MM.1S (cell line): ENCODE results near the gene BLOC1S3.

Source experiments
- DNase-seq: peaks from one replicate; pipeline ENCODE4 v3.0.0-alpha.2; 2015
- H2AFZ ChIP-seq: fragments of 300-600 bp; sonication (generic); 2 replicates; pipeline ENCODE4 v1.6.0; 2016; ENCODE audit warnings: antibody characterized with exemption, low read length
- H3F3A ChIP-seq: fragments of 300-600 bp; sonication (generic); 2 replicates; pipeline ENCODE4 v1.6.1; 2016; ENCODE audit warnings: mild to moderate bottlenecking, antibody characterized with exemption, low read length, moderate library complexity, mixed read lengths; ENCODE audit not compliant: insufficient read depth
- H3K27ac ChIP-seq: fragments of 300-600 bp; sonication (generic); 2 replicates; pipeline ENCODE4 v1.5.1; 2016; ENCODE audit warnings: mild to moderate bottlenecking, low read length
- H3K27me3 ChIP-seq: fragments of 300-600 bp; sonication (generic); replicated peaks from 2 replicates; pipeline ENCODE4 v1.6.0; 2016; ENCODE audit warnings: low read length; ENCODE audit not compliant: insufficient read depth
- H3K36me3 ChIP-seq: fragments of 300-600 bp; sonication (generic); replicated peaks from 2 replicates; pipeline ENCODE4 v1.6.1; 2016; ENCODE audit warnings: mild to moderate bottlenecking, low read length, mixed read lengths; ENCODE audit not compliant: insufficient read depth
- H3K4me1 ChIP-seq: fragments of 300-600 bp; sonication (generic); 2 replicates; pipeline ENCODE4 v1.6.1; 2016; ENCODE audit warnings: low read length, mixed read lengths
- H3K4me2 ChIP-seq: fragments of 300-600 bp; sonication (generic); 2 replicates; pipeline ENCODE4 v1.6.0; 2016; ENCODE audit warnings: low read depth, low read length
- H3K4me3 ChIP-seq: fragments of 300-600 bp; sonication (generic); 2 replicates; pipeline ENCODE4 v1.5.1; 2016; ENCODE audit warnings: low read length, mixed read lengths
- H3K79me2 ChIP-seq: fragments of 300-600 bp; sonication (generic); 2 replicates; pipeline ENCODE4 v1.6.1; 2016; ENCODE audit warnings: mixed run types, low read length, mixed read lengths
- H3K9ac ChIP-seq: fragments of 300-600 bp; sonication (generic); 2 replicates; pipeline ENCODE4 v1.6.1; 2016; ENCODE audit warnings: low read length, mixed read lengths
- H3K9me2 ChIP-seq: fragments of 300-600 bp; sonication (generic); replicated peaks from 2 replicates; pipeline ENCODE4 v1.6.1; 2016; ENCODE audit warnings: mild to moderate bottlenecking, low read length, mixed read lengths; ENCODE audit not compliant: insufficient read depth
- H3K9me3 ChIP-seq: fragments of 300-600 bp; sonication (generic); replicated peaks from 2 replicates; pipeline ENCODE4 v1.6.1; 2016; ENCODE audit warnings: mild to moderate bottlenecking, low read length, mixed read lengths; ENCODE audit not compliant: insufficient read depth
- H4K20me1 ChIP-seq: fragments of 300-600 bp; sonication (generic); 2 replicates; pipeline ENCODE4 v1.6.1; 2016; ENCODE audit warnings: mild to moderate bottlenecking, low read length, moderate library complexity, mixed read lengths; ENCODE audit not compliant: insufficient read depth
- CTCF ChIP-seq: fragments of 300-600 bp; sonication (generic); IDR thresholded peaks from 2 replicates; pipeline ENCODE4 v1.5.1; 2016; ENCODE audit warnings: antibody characterized with exemption, low read length, mixed read lengths
- EZH2 ChIP-seq: fragments of 300-600 bp; sonication (generic); optimal IDR thresholded peaks from 2 replicates; pipeline ENCODE3; 2017; ENCODE audit warnings: low read depth, mild to moderate bottlenecking, antibody characterized with exemption, low read length, mixed read lengths
- EZH2phosphoT487 ChIP-seq: fragments of 300-600 bp; sonication (generic); IDR thresholded peaks from 2 replicates; pipeline ENCODE4 v1.6.1; 2018; ENCODE audit warnings: antibody characterized with exemption, low read length

The BLOC1S3 gene

GRCh38 chr19:45173816-45174215 is 4.8 kb upstream of the BLOC1S3 start:
- H3K27ac ChIP-seq = no peak overlapping the region
- no peak overlapping the region for H3K9ac ChIP-seq
- H3K4me2 ChIP-seq = no peak overlapping the region
- DNase-seq = no peak
- H3K9me2 ChIP-seq = no peaks in the 10 kb centered on the region
- H3K36me3 ChIP-seq = no peaks in the 10 kb centered on the region
- peaks cover 9% of the 10 kb centered on the region for H3K79me2 ChIP-seq
- no peak overlapping the region for H2AFZ ChIP-seq
- no peaks in the 10 kb centered on the region for H4K20me1 ChIP-seq
- H3K4me1 ChIP-seq = peaks cover 4% of the 10 kb centered on the region; the same call in 1 of the 2 replicates
- H3K27me3 ChIP-seq = no peaks in the 10 kb centered on the region
- no peak overlapping the region for H3K4me3 ChIP-seq
- peaks cover 6% of the 10 kb centered on the region; the same call in 1 of the 2 replicates for H3F3A ChIP-seq
- H3K9me3 ChIP-seq = no peaks in the 10 kb centered on the region
- TF ChIP-seq EZH2 = no peak
- no peak for TF ChIP-seq CTCF
- no peak for TF ChIP-seq EZH2phosphoT487

- Histone ChIP-seq H3K4me1 (peaks cover 4% of the 10 kb centered on the region; the same call in 1 of the 2 replicates), H3K4me3 (no peak overlapping the region), H3K9me2 (no peaks in the 10 kb centered on the region), H2AFZ (no peak overlapping the region), H3K9me3 (no peaks in the 10 kb centered on the region), H4K20me1 (no peaks in the 10 kb centered on the region), H3K27me3 (no peaks in the 10 kb centered on the region), H3F3A (peaks cover 8% of the 10 kb centered on the region; the same call in 1 of the 2 replicates), H3K79me2 (peaks cover 24% of the 10 kb centered on the region), H3K36me3 (no peaks in the 10 kb centered on the region), H3K4me2 (no peak overlapping the region), H3K27ac (no peak overlapping the region), H3K9ac (no peak overlapping the region)
- no peak for TF ChIP-seq EZH2phosphoT487
- TF ChIP-seq CTCF = no peak
- TF ChIP-seq EZH2 = no peak
- DNase-seq = no peak
These were observed 2.9 kb upstream of the BLOC1S3 start for GRCh38 chr19:45175515-45176345.

GRCh38 chr19:45177817-45178261 is 745 bp upstream of the BLOC1S3 start, which contains the start of gene TRAPPC6A:
TSS of gene TRAPPC6A (minus strand) at chr19:45178237. CDS start at chr19:45178218, 19 bp downstream.
- peak within 1 kb of the TSS; percentile 94 for H2AFZ ChIP-seq
- H3K36me3 ChIP-seq = no peaks in the 10 kb centered on the region

More at GRCh38 chr19:45177817-45178261, 745 bp upstream of the BLOC1S3 start, which contains the start of gene TRAPPC6A:
- Histone ChIP-seq H3K27me3 (no peaks in the 10 kb centered on the region), H3K4me3 (peak within 1 kb of the TSS; percentile 100), H3K9me3 (no peaks in the 10 kb centered on the region), H3K79me2 (peaks cover 34% of the 10 kb centered on the region), H3K27ac (peak within 1 kb of the TSS; percentile 74), H3K4me1 (0 out of 2 replicates have a peak, but pooled peaks cover 3% of the 10 kb centered on the region), H3K9ac (peak within 1 kb of the TSS; percentile 92), H3K4me2 (peak within 1 kb of the TSS; percentile 93), H4K20me1 (no peaks in the 10 kb centered on the region), H3K9me2 (no peaks in the 10 kb centered on the region), H3F3A (peaks cover 8% of the 10 kb centered on the region; the same call in 1 of the 2 replicates)
- TF ChIP-seq CTCF (no peak), EZH2phosphoT487 (no peak), EZH2 (no peak)
- no peak for DNase-seq
